GM12872 (cell line): Measurements from ENCODE around the gene GHRH.

Experiments used
- TF ChIP-seq, protein P1 (sequence below): IDR thresholded peaks from 3 replicates; pipeline ENCODE4 v1.5.1; 2011; ENCODE audit warnings: low read depth, mild to moderate bottlenecking, low read length, moderate library complexity; ENCODE audit not compliant: insufficient read depth

Gene GHRH

DNA sequence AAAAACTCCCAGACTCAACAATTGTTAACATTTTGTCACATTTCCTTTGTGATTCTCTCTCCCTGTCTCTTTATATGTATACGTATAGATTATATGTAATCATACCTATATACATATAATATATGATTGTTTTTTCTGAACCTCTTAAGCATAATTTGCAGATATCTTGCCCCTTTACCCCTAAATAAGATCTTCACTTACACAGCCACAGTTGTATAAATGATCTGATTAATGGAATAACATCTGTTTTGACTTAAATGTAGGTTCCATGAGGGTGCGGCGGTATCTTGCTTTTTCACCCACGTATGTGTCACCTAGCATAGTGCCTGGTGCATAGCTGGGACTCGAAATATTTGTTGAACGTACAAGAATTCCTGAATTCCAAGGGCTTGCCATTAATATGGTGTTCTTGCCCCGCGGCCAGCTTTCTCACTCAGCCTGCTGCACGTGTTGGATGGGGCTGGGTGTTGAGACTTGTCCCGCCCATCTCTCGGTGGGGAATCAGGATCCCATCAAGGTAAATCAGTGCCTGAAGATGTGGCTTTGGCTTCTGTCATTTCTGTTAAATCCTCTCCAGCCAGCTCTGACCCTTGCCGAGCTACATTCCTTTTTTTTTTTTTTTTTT is 17.5 kb upstream of the GHRH start:
- TF ChIP-seq, protein P1, sequence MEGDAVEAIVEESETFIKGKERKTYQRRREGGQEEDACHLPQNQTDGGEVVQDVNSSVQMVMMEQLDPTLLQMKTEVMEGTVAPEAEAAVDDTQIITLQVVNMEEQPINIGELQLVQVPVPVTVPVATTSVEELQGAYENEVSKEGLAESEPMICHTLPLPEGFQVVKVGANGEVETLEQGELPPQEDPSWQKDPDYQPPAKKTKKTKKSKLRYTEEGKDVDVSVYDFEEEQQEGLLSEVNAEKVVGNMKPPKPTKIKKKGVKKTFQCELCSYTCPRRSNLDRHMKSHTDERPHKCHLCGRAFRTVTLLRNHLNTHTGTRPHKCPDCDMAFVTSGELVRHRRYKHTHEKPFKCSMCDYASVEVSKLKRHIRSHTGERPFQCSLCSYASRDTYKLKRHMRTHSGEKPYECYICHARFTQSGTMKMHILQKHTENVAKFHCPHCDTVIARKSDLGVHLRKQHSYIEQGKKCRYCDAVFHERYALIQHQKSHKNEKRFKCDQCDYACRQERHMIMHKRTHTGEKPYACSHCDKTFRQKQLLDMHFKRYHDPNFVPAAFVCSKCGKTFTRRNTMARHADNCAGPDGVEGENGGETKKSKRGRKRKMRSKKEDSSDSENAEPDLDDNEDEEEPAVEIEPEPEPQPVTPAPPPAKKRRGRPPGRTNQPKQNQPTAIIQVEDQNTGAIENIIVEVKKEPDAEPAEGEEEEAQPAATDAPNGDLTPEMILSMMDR: no peak

DNA sequence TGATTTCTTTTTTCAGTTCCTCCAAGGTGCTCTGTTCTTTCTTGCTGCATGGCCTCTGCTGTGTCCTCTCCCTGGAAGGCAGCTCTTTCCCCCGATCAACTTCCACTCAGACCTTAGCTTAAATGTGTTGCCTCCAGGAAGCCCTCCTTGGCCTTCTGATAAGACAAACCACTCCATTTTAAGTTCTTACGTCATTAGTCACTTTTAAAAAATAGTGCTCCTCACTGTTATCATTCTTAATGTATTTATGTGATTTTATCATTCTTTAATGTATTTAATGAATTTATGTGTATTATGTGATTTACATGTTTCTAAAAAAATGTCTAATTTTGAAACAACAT is 15.6 kb upstream of the GHRH start:
- TF ChIP-seq, protein P1: no peak

GRCh38 chr20:37276494-37277252 is 15.1 kb upstream of the GHRH start:
- TF ChIP-seq, protein P1: peak; percentile 42; the same call in 2 of the 3 replicates

DNA sequence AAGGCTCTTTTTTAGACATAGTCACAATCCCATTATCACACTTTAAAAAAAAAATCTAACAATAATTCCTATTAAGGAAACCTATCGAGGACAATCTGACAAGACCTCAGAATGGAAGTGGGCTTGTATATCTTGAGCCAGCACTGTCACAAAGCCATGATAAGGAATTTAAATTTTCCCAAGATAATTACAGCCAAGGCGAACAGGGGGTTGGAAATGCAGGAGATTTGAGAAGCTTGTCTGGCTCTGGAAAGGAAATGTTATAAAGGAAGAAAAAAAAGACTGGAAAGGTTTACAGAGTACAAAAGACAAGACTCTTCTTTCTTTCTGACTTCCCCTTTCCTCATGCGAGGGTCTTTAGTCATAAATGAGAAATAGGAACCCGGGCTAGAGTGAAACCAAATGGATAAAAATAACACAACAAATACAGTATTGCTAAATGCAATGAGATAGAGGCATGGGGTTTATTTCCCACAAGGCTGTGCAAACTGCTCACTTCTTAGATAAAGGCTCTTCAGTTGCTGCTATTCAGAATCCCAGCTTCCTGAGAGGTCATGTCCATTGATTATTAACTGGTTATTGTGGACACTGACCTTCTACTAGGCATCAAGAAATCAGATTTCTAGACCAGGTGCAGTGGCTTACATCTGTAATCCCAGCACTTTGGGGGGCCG is 13.4 kb upstream of the GHRH start:
- TF ChIP-seq, protein P1: no peak

DNA sequence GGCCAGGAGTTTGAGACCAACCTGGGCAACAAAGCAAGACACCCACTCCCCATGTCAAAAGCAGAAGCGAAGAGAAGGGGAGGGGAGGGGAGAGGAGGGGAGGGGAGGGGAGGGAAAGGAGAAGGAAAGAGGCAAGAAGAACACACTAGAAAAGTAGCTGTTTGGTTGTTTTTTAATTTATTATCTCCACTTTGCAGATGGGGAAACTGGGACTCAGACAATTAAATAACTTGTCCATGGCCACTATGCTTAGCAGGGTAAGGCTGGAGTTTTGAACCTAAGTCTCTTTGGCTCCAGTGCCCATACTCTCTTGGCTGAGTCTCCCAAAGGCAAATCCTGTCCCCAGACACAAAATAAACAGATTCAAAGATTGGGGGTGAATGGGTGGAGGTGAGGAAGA is 12.4 kb upstream of the GHRH start:
- TF ChIP-seq, protein P1: no peak

DNA sequence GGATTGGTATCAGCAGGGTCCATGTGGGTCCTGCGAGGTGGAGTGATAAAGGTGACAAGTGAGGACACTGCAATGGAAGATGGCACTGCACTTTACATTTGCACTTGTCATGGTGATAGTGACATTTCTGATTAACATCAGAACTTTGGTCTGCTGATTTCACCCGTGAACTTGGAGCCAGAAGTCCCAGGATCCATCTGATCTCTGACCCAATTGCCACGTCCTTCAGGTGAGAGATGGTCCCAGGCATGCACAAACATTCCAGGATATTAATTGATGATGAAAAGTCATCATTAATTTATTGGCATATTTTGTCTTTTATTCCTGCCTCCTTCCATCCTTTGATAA is 9.8 kb upstream of the GHRH start:
- TF ChIP-seq, protein P1: no peak

DNA sequence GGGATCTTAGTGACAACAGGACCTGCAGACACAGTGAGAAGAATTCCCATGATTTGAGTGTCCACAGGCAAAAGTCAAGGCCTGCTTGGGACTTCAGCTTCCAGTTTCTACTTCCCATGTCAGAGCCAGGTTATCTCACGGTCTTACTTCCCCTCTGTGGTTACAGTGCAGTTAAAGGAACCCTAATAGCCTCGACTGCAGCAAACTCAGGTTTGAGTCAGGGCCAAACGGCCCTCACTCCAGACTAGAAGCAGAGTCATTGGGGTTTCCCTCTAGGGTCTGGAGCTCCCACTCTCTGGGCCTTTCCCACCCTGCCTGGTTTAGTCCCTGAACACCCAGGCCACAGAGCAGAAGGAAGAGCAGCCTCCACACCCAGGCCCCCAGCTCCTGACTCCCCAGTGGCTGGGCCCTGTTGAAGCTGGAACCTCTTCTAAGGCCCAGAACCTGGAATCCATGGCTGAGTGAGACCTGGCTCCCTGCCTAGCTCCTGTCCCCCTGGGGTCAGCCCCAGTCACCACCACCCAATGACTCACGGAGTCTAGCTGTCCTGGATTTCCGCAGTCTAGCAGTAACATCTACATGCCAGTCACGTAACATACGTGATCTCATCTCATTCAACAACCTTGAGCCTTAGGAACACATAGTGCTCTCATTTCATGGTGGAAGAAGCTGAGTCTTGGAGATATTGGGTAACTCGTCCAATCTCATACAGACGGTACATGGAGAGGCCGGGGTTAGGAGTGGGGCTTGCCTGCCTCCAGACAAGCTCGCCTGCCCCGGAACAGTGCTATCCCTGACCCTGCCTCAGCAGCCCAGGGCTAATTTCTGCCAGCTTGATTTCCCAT is 9.2 kb upstream of the GHRH start:
- TF ChIP-seq, protein P1: no peak
